HCT116 (cell line): ENCODE data around the gene BDKRB1. TPM values are rescaled to one million over a fixed set of nuclear protein-coding genes. Genes with fewer than 3 reads are reported as not detected.

Experiments
- ATAC-seq: fragments of 200-7000 bp; cut with Tn5 transposase; 2 replicates; pipeline ENCODE4 v1.9.1; 2020; ENCODE audit warnings: mild to moderate bottlenecking, moderate library complexity
- BruUV-seq: library from RNA; stranded (reverse); fragments of 400-500 nt; replicated peaks from 2 replicates; lab custom pipeline; 2021; lab: Mats Ljungman, UMichigan
- CTCF ChIA-PET: fragments of 300-600 bp; sonication (Branson Sonifier 250); formaldehyde crosslinking; loops from one replicate; lab custom pipeline; 2021; ENCODE audit warnings: antibody characterized with exemption; lab: Charles Lee
- POLR2A ChIA-PET: fragments of 300-600, 350-600 bp; sonication (Branson Sonifier 250); formaldehyde crosslinking; loops from one replicate; lab custom pipeline; 2021; ENCODE audit warnings: antibody characterized with exemption; lab: Charles Lee
- RAD21 ChIA-PET, 2 experiments: fragments of 300-600 bp; sonication (Branson Sonifier 250); formaldehyde crosslinking; loops; one replicate each; lab custom pipeline; 2023; ENCODE audit warnings: low total read pairs in 2 of 2; ENCODE audit not compliant: uncharacterized antibody in 2 of 2, unreplicated experiment in 2 of 2, low non-redundant PET in 1 of 2; lab: Charles Lee
- DNase-seq: peaks from one replicate; pipeline ENCODE4 v3.0.0-alpha.2; 2010; ENCODE audit warnings: low read depth, low spot score
- H2AFZ ChIP-seq: fragments of 200-600 bp; shearing (Covaris generic), sonication (generic); 2 replicates; pipeline ENCODE4 v1.6.1; 2017; ENCODE audit warnings: low read depth, mixed run types, mixed read lengths, antibody characterized with exemption, low read length; ENCODE audit not compliant: poor library complexity, severe bottlenecking
- H3K27ac ChIP-seq: 2 replicates; pipeline ENCODE4 v1.5.1; 2012; ENCODE audit warnings: low read depth, low read length
- H3K27me3 ChIP-seq: fragments of 200-600 bp; sonication (generic); 2 replicates; pipeline ENCODE4 v1.6.1; 2016; ENCODE audit warnings: mixed run types, low read length, mixed read lengths; ENCODE audit not compliant: insufficient read depth
- H3K36me3 ChIP-seq, 2 experiments: fragments of 200-500 bp in 1 of 2; fragments of 200-600 bp in 1 of 2; sonication (Bioruptor generic) in 1 of 2; sonication (generic) in 1 of 2; 2 replicates each; pipeline versions ENCODE4 v1.5.1 to v1.6.1; 2014 to 2016; ENCODE audit warnings: low read length in 2 of 2, inconsistent platforms in 1 of 2, mixed read lengths in 1 of 2, mixed run types in 1 of 2; ENCODE audit not compliant: insufficient read depth in 2 of 2, control insufficient read depth in 1 of 2
- H3K4me1 ChIP-seq, 2 experiments: fragments of 200-600 bp in 1 of 2; sonication (generic) in 1 of 2; 2 replicates each; pipeline versions ENCODE4 v1.5.1 to v1.6.1; 2012 to 2017; ENCODE audit warnings: low read length in 2 of 2, inconsistent platforms in 1 of 2, mild to moderate bottlenecking in 1 of 2, mixed read lengths in 1 of 2, mixed run types in 1 of 2, moderate library complexity in 1 of 2; ENCODE audit not compliant: insufficient read depth in 2 of 2, control insufficient read depth in 1 of 2
- H3K4me2 ChIP-seq: fragments of 200-600 bp; sonication (generic); 2 replicates; pipeline ENCODE4 v1.6.1; 2017; ENCODE audit warnings: mixed run types, low read length, mixed read lengths
- H3K4me3 ChIP-seq, 2 experiments: fragments of 200-600 bp in 1 of 2; sonication (generic) in 1 of 2; replicated peaks in 1 of 2; 2 replicates each; pipeline ENCODE4 v1.5.1; 2011 to 2016; ENCODE audit warnings: low read length in 2 of 2, control low read depth in 1 of 2, low read depth in 1 of 2, mild to moderate bottlenecking in 1 of 2, mixed read lengths in 1 of 2, mixed run types in 1 of 2
- H3K79me2 ChIP-seq: fragments of 200-600 bp; sonication (generic); 2 replicates; pipeline ENCODE4 v1.6.1; 2017; ENCODE audit warnings: mild to moderate bottlenecking, mixed run types, low read length, moderate library complexity, mixed read lengths; ENCODE audit not compliant: insufficient read depth
- H3K9ac ChIP-seq: fragments of 200-600 bp; sonication (generic); 2 replicates; pipeline ENCODE4 v1.6.1; 2016; ENCODE audit warnings: low read length, mixed read lengths
- H3K9me2 ChIP-seq: fragments of 200-600 bp; sonication (generic), shearing (Covaris generic); 2 replicates; pipeline ENCODE4 v1.6.1; 2017; ENCODE audit warnings: mixed run types, mild to moderate bottlenecking, moderate library complexity; ENCODE audit not compliant: insufficient read depth
- H3K9me3 ChIP-seq, 2 experiments: fragments of 200-500 bp in 1 of 2; fragments of 200-600 bp in 1 of 2; sonication (Bioruptor generic) in 1 of 2; sonication (generic) in 1 of 2; 2 replicates each; pipeline ENCODE4 v1.6.1; 2014 to 2017; ENCODE audit warnings: low read length in 2 of 2, mixed read lengths in 2 of 2, inconsistent platforms in 1 of 2, low read depth in 1 of 2, mild to moderate bottlenecking in 1 of 2, mixed run types in 1 of 2, moderate library complexity in 1 of 2; ENCODE audit not compliant: control insufficient read depth in 1 of 2, insufficient read depth in 1 of 2
- H4K20me1 ChIP-seq: fragments of 200-600 bp; sonication (generic), shearing (Covaris generic); 2 replicates; pipeline ENCODE4 v1.6.1; 2017; ENCODE audit warnings: mixed run types, mild to moderate bottlenecking, moderate library complexity; ENCODE audit not compliant: insufficient read depth
- CBX3 ChIP-seq: IDR thresholded peaks from 2 replicates; pipeline ENCODE4 v1.6.1; 2012; ENCODE audit warnings: low read depth
- CEBPB ChIP-seq: IDR thresholded peaks from 2 replicates; pipeline ENCODE4 v1.6.1; 2012; ENCODE audit warnings: low read depth
- CTCF ChIP-seq, 3 experiments: fragments of 200-600 bp in 1 of 3; sonication (generic) in 1 of 3; IDR thresholded peaks in 2 of 3; conservative IDR thresholded peaks in 1 of 3; 2 replicates each; pipeline ENCODE4 v1.5.1; 2012 to 2017; ENCODE audit warnings: low read depth in 2 of 3, low read length in 2 of 3, antibody characterized with exemption in 1 of 3, borderline replicate concordance in 1 of 3, control low read depth in 1 of 3, mild to moderate bottlenecking in 1 of 3, mixed read lengths in 1 of 3, mixed run types in 1 of 3, moderate library complexity in 1 of 3; ENCODE audit not compliant: insufficient read depth in 1 of 3
- ELF1 ChIP-seq: IDR thresholded peaks from 2 replicates; pipeline ENCODE4 v1.6.1; 2012; ENCODE audit warnings: low read depth, borderline replicate concordance
- EZH2phosphoT487 ChIP-seq: fragments of 200-600 bp; IDR thresholded peaks from 2 replicates; pipeline ENCODE4 v1.6.1; 2018; ENCODE audit warnings: antibody characterized with exemption, borderline replicate concordance
- JUND ChIP-seq: IDR thresholded peaks from 2 replicates; pipeline ENCODE4 v1.6.1; 2012
- MAX ChIP-seq: IDR thresholded peaks from 2 replicates; pipeline ENCODE4 v1.6.1; 2012
- POLR2A ChIP-seq: IDR thresholded peaks from 2 replicates; pipeline ENCODE4 v1.7.0; 2011; ENCODE audit warnings: borderline replicate concordance; ENCODE audit not compliant: insufficient read depth, insufficient read length; ENCODE audit errors: extremely low read depth
- POLR2AphosphoS5 ChIP-seq: IDR thresholded peaks from 2 replicates; pipeline ENCODE4 v1.6.1; 2011; ENCODE audit warnings: mild to moderate bottlenecking, low read depth, low read length, moderate library complexity
- REST ChIP-seq: IDR thresholded peaks from 2 replicates; pipeline ENCODE4 v1.6.1; 2012; ENCODE audit warnings: low read depth
- SRF ChIP-seq: IDR thresholded peaks from 2 replicates; pipeline ENCODE4 v1.6.1; 2012; ENCODE audit warnings: low read depth
- YY1 ChIP-seq: IDR thresholded peaks from 2 replicates; pipeline ENCODE4 v1.6.1; 2011; ENCODE audit warnings: low read length, low read depth, moderate library complexity, mild to moderate bottlenecking; ENCODE audit not compliant: insufficient replicate concordance; ENCODE audit errors: extremely low read depth
- ZBTB33 ChIP-seq: IDR thresholded peaks from 2 replicates; pipeline ENCODE4 v1.6.1; 2011; ENCODE audit warnings: mild to moderate bottlenecking, low read length, moderate library complexity; ENCODE audit not compliant: insufficient replicate concordance; ENCODE audit errors: extremely low read depth
- ZFX ChIP-seq: fragments of 450-650 bp; IDR thresholded peaks from 2 replicates; pipeline ENCODE4 v1.6.1; 2017
- ZNF274 ChIP-seq: fragments of 200-500 bp; sonication (Bioruptor generic); IDR thresholded peaks from 2 replicates; pipeline ENCODE4 v1.6.1; 2014; ENCODE audit warnings: mild to moderate bottlenecking, low read depth, low read length, inconsistent platforms
- intact Hi-C: fragments of 100-400 bp; cut with micrococcal nuclease; formaldehyde crosslinking; loops from 2 replicates; pipeline ENCODE4 v1.10.0; 2022
- total RNA-seq: library from RNA; stranded (reverse); gene quantifications from one replicate; pipeline ENCODE4 v1.2.1, GENCODE V29; 2021; ENCODE audit not compliant: unreplicated experiment

BDKRB1 gene
- total RNA-seq, 1 experiment from 2014 or later: not detected

GRCh38 chr14:96247031-96247430 lies 9.0 kb upstream of the BDKRB1 start:
- Histone ChIP-seq H3K9ac (no peak overlapping the region), H3K4me3 (no peak overlapping the region), H4K20me1 (no peaks in the 10 kb centered on the region), H3K36me3 (no peaks in the 10 kb centered on the region), H3K9me2 (no peaks in the 10 kb centered on the region), H3K9me3 (no peaks in the 10 kb centered on the region), H3K79me2 (no peaks in the 10 kb centered on the region), H3K4me2 (no peak overlapping the region), H2AFZ (no peak overlapping the region), H3K27ac (no peak overlapping the region), H3K4me1 (no peaks in the 10 kb centered on the region), H3K27me3 (no peaks in the 10 kb centered on the region)
- ChIA-PET POLR2A (no interaction called here), RAD21 (no interaction called here), CTCF (no interaction called here)
- DNase-seq (no peak), ATAC-seq (no peak)
- BruUV-seq: no TSS peak
- intact Hi-C loops: no loop called here
- no peak for TF ChIP-seq CEBPB
- no peak for TF ChIP-seq CTCF (IDR thresholded peaks at IDR 0.05 in 2 of 3, conservative IDR thresholded peaks at IDR 0.05 in 1 of 3; ENCODE audit: borderline replicate concordance in 1 of 3, insufficient read depth in 1 of 3, low read depth in 2 of 3, low read length in 2 of 3)
- no peak for TF ChIP-seq POLR2A
- TF ChIP-seq JUND: no peak
- TF ChIP-seq EZH2phosphoT487: no peak
- no peak for TF ChIP-seq CBX3
- TF ChIP-seq MAX: no peak
- no peak for TF ChIP-seq REST
- TF ChIP-seq YY1: no peak
- TF ChIP-seq ZBTB33: no peak
- TF ChIP-seq ELF1: no peak
- no peak for TF ChIP-seq SRF
- no peak for TF ChIP-seq ZFX
- no peak for TF ChIP-seq POLR2AphosphoS5
- no peak for TF ChIP-seq ZNF274
